Activated B cell treated with CpG ODN at 0.5 μM for 24 hours (primary cell): Measurements from ENCODE around the gene RUFY4. TPM values are rescaled to one million over a fixed set of nuclear protein-coding genes. Genes with fewer than 3 reads are reported as not detected.

Source experiments
- ATAC-seq: fragments of 200-7000 bp; cut with Tn5 transposase; one replicate; pipeline ENCODE4 v1.10.0; 2021; ENCODE audit warnings: low read depth, mild to moderate bottlenecking, moderate library complexity
- CTCF ChIA-PET: fragments of 350-600 bp; sonication (Branson Sonifier 250); formaldehyde crosslinking; loops from one replicate; lab custom pipeline; 2021; ENCODE audit warnings: antibody characterized with exemption; lab: Charles Lee
- POLR2A ChIA-PET: fragments of 350-600 bp; sonication (Branson Sonifier 250); formaldehyde crosslinking; loops from one replicate; lab custom pipeline; 2021; ENCODE audit warnings: antibody characterized with exemption; lab: Charles Lee
- DNase-seq: peaks from one replicate; pipeline ENCODE4 v3.0.0; 2022
- H3K27ac Mint-ChIP-seq: one replicate; pipeline ENCODE4 v1.8.0; 2020; ENCODE audit warnings: mixed read lengths
- H3K27me3 Mint-ChIP-seq: one replicate; pipeline ENCODE4 v1.8.0; 2021; ENCODE audit warnings: mixed read lengths
- H3K36me3 Mint-ChIP-seq: one replicate; pipeline ENCODE4 v1.8.0; 2021; ENCODE audit warnings: low read depth, mixed read lengths
- H3K4me1 Mint-ChIP-seq: one replicate; pipeline ENCODE4 v1.8.0; 2021; ENCODE audit warnings: mixed read lengths
- H3K4me3 Mint-ChIP-seq: one replicate; pipeline ENCODE4 v1.8.0; 2020; ENCODE audit warnings: mild to moderate bottlenecking, mixed read lengths
- H3K9me3 Mint-ChIP-seq: one replicate; pipeline ENCODE4 v1.8.0; 2020; ENCODE audit warnings: mixed read lengths
- intact Hi-C: fragments of 100-400 bp; cut with micrococcal nuclease; formaldehyde crosslinking; loops from one replicate; pipeline ENCODE4 v1.15.1; 2024
- total RNA-seq: library from RNA; stranded (reverse); gene quantifications from 2 replicates; pipeline ENCODE4 v1.2.3, GENCODE V29; 2022
- TF ChIP-seq, protein P1 (sequence below): fragments of 200-600 bp; IDR thresholded peaks from one replicate; pipeline ENCODE4 v1.8.0; 2022; ENCODE audit warnings: antibody characterized with exemption, mild to moderate bottlenecking

RUFY4 gene
- total RNA-seq, 1 donor from 2014 or later, result 0.53 TPM

- H3K27me3 Mint-ChIP-seq, result peaks cover 2% of the 10 kb centered on the region
- no peak for ATAC-seq
- DNase-seq, result no peak
- intact Hi-C loops, result no loop called here
- no peak overlapping the region for H3K4me3 Mint-ChIP-seq
- CTCF ChIA-PET, result interaction anchor here (2.3 kb wide), 1 partner anchor 288 kb away, joined by 7 read pairs; no protein-coding TSS in a partner anchor
- H3K36me3 Mint-ChIP-seq, result no peaks in the 10 kb centered on the region
- H3K4me1 Mint-ChIP-seq, result peaks cover 2% of the 10 kb centered on the region
- H3K9me3 Mint-ChIP-seq, result no peaks in the 10 kb centered on the region
- POLR2A ChIA-PET, result no interaction called here
- TF ChIP-seq, protein P1, sequence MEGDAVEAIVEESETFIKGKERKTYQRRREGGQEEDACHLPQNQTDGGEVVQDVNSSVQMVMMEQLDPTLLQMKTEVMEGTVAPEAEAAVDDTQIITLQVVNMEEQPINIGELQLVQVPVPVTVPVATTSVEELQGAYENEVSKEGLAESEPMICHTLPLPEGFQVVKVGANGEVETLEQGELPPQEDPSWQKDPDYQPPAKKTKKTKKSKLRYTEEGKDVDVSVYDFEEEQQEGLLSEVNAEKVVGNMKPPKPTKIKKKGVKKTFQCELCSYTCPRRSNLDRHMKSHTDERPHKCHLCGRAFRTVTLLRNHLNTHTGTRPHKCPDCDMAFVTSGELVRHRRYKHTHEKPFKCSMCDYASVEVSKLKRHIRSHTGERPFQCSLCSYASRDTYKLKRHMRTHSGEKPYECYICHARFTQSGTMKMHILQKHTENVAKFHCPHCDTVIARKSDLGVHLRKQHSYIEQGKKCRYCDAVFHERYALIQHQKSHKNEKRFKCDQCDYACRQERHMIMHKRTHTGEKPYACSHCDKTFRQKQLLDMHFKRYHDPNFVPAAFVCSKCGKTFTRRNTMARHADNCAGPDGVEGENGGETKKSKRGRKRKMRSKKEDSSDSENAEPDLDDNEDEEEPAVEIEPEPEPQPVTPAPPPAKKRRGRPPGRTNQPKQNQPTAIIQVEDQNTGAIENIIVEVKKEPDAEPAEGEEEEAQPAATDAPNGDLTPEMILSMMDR, result no peak
- no peak overlapping the region for H3K27ac Mint-ChIP-seq
Measured at GRCh38 chr2:218074031-218074430, 5.0 kb downstream of the RUFY4 start.

- Mint-ChIP-seq H3K4me3 (no peak overlapping the region), H3K9me3 (no peaks in the 10 kb centered on the region), H3K36me3 (no peaks in the 10 kb centered on the region), H3K4me1 (peaks cover 3% of the 10 kb centered on the region), H3K27me3 (peaks cover 2% of the 10 kb centered on the region), H3K27ac (no peak overlapping the region)
- ATAC-seq, result no peak
- no peak for DNase-seq
- ChIA-PET POLR2A (no interaction called here), CTCF (no interaction called here)
- TF ChIP-seq, protein P1, result no peak
- intact Hi-C loops, result no loop called here
Measured at GRCh38 chr2:218075975-218076811, 7.1 kb downstream of the RUFY4 start.

DNA sequence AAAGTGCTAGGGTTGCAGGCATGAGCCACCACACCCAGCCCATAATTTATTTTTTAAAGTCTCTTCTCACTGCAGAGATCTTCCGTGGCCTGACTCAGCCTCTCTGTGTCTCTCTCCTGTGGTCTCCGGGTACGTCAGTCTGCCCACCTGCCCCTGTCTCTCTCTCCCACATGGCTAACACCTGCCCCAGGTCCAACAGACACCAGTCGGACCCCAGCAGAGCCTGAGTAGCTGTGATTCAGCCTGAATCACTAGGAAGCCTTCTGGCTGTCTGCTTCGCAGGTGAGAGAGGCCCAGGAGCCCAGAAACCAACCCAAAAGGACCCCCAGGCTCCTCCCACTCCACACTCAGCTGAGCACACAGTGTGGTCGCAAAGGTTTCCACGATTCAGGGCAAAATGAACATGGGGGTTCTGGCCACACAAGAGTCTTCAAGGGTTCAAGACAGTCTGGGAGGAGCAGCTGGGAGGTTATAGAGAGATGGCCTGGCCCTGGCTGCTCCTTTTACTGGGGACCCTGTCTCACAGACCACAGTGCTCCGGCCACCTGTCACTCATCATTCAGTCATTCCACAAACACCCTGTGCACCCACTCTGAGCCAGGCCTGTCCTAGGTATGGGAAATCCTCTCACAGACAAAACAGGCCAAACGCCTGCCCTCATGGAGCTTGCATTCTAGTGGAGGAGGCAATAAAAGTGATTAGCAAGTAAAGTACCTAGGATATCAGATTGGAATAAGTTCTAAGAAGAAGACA lies 8.6 kb downstream of the RUFY4 start:
- Mint-ChIP-seq H3K27ac (no peak overlapping the region), H3K9me3 (no peaks in the 10 kb centered on the region), H3K4me1 (peaks cover 6% of the 10 kb centered on the region), H3K36me3 (no peaks in the 10 kb centered on the region), H3K27me3 (peaks cover 2% of the 10 kb centered on the region), H3K4me3 (no peak overlapping the region)
- ChIA-PET POLR2A (no interaction called here), CTCF (no interaction called here)
- ATAC-seq, result no peak
- TF ChIP-seq, protein P1, result no peak
- intact Hi-C loops, result no loop called here
- DNase-seq, result no peak

GRCh38 chr2:218079943-218080913 lies 11.2 kb downstream of the RUFY4 start:
- DNase-seq (no peak), ATAC-seq (no peak)
- H3K27ac Mint-ChIP-seq, result no peak overlapping the region
- peaks cover 6% of the 10 kb centered on the region for H3K4me1 Mint-ChIP-seq
- no peaks in the 10 kb centered on the region for H3K27me3 Mint-ChIP-seq
- no peaks in the 10 kb centered on the region for H3K9me3 Mint-ChIP-seq
- ChIA-PET CTCF (interaction anchor here (1.0 kb wide), 2 partner anchors 11 to 170 kb away, joined by 3 read pairs; partner anchors contain the start of gene RUFY4), POLR2A (no interaction called here)
- H3K36me3 Mint-ChIP-seq, result no peaks in the 10 kb centered on the region
- TF ChIP-seq, protein P1, result no peak
- H3K4me3 Mint-ChIP-seq, result no peak overlapping the region
- intact Hi-C loops, result no loop called here
